Left ventricle myocardium inferior (tissue), 1 donor: ENCODE data around the gene STRN. TPM values are rescaled to one million over a fixed set of nuclear protein-coding genes. Genes with fewer than 3 reads are reported as not detected.

ENCODE experiments used
- DNase-seq: peaks from one replicate; pipeline ENCODE4 v3.0.0-alpha.2; 2020
- H3K27ac ChIP-seq: fragments of 200-600 bp; replicated peaks from 2 replicates; pipeline ENCODE4 v1.8.0; 2021
- H3K27me3 ChIP-seq: fragments of 200-600 bp; 2 replicates; pipeline ENCODE4 v1.8.0; 2021; ENCODE audit warnings: low read depth
- H3K36me3 ChIP-seq: fragments of 200-600 bp; 2 replicates; pipeline ENCODE4 v1.8.0; 2021
- H3K4me1 ChIP-seq: fragments of 200-600 bp; 2 replicates; pipeline ENCODE4 v1.8.0; 2021
- H3K4me3 ChIP-seq: fragments of 200-600 bp; 2 replicates; pipeline ENCODE4 v1.8.0; 2021; ENCODE audit warnings: mild to moderate bottlenecking, moderate library complexity
- H3K9me3 ChIP-seq: fragments of 200-600 bp; replicated peaks from 2 replicates; pipeline ENCODE4 v1.8.0; 2021
- intact Hi-C: fragments of 100-400 bp; cut with micrococcal nuclease; formaldehyde crosslinking; loops from one replicate; pipeline ENCODE4 v1.11.0; 2022
- total RNA-seq: library from RNA; stranded (reverse); fragmentation: NEBNext Ultra II Directional; extraction: Animal tissue kit (Norgen Biotek cat#: 25700); gene quantifications from one replicate; pipeline ENCODE4 v1.2.1, GENCODE V29; 2021
- TF ChIP-seq, protein P1 (sequence below): fragments of 200-600 bp; IDR thresholded peaks from 2 replicates; pipeline ENCODE4 v1.8.0; 2021; ENCODE audit warnings: antibody characterized with exemption, mild to moderate bottlenecking, borderline replicate concordance
- donor health status: DM: no; HTN: yes; CAD: no; lungs with severe emphysema.

Gene STRN
- total RNA-seq, 1 donor from 2014 or later: 55.2 TPM

DNA sequence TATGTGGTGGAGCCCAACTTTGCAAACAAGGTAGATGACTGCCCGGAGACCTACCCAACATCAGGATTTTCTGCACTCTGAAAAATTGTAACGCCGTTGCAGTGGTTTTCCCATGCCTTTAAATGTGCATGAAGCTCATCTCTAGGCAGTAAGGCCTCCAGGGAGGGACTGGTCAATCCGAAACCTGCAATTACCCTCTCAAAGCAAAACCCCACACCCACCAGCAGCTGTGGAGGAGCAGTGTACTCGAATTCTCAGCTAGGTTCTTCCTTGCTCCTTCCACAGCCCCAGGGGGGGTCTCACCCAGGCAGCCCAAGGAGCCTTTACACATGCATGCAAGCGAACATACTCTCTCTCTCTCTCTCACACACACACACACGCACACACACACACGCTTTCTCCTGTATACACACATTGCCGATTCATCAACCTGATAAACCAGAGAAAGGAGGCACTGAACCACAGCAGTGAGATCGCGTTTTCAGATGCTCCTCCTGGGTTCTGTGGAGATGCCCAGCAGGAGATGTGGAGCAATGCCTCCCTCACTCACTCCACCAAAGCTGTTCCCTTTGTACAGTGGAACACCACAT is 160.6 kb downstream of the STRN start:
- DNase-seq: no peak
- no peaks in the 10 kb centered on the region for H3K9me3 ChIP-seq
- TF ChIP-seq, protein P1, sequence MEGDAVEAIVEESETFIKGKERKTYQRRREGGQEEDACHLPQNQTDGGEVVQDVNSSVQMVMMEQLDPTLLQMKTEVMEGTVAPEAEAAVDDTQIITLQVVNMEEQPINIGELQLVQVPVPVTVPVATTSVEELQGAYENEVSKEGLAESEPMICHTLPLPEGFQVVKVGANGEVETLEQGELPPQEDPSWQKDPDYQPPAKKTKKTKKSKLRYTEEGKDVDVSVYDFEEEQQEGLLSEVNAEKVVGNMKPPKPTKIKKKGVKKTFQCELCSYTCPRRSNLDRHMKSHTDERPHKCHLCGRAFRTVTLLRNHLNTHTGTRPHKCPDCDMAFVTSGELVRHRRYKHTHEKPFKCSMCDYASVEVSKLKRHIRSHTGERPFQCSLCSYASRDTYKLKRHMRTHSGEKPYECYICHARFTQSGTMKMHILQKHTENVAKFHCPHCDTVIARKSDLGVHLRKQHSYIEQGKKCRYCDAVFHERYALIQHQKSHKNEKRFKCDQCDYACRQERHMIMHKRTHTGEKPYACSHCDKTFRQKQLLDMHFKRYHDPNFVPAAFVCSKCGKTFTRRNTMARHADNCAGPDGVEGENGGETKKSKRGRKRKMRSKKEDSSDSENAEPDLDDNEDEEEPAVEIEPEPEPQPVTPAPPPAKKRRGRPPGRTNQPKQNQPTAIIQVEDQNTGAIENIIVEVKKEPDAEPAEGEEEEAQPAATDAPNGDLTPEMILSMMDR: no peak

DNA sequence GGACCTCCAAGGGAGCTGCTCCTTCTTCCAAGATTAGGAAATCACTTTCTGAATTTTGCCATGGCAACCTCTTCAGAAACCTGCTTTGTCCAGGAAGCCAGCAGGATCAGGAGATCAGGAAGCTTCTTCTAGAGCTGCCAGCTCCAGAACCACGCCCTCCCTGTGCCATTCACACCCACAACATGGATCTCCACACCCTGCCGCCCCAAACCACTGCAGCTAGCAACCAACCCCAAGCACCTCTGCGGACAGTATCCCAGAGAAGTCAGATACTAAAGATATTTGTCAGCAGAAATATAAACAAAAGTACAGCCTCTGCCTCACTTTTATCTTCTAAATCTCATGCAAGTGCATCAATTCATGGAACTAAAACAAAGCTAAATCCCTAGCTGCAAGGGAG is 163.4 kb downstream of the STRN start:
- intact Hi-C loops: no loop called here
- peaks cover 17% of the 10 kb centered on the region for H3K27me3 ChIP-seq
- H3K36me3 ChIP-seq: no peaks in the 10 kb centered on the region
- no peak for DNase-seq
- no peak overlapping the region for H3K4me3 ChIP-seq
- no peak overlapping the region for H3K27ac ChIP-seq
- no peaks in the 10 kb centered on the region for H3K9me3 ChIP-seq
- no peaks in the 10 kb centered on the region for H3K4me1 ChIP-seq
- TF ChIP-seq, protein P1: no peak

More for the DNA sequence above, 160.6 kb downstream of the STRN start:
- Histone ChIP-seq H3K27ac (no peak overlapping the region), H3K4me3 (no peak overlapping the region), H3K27me3 (no peaks in the 10 kb centered on the region), H3K4me1 (no peaks in the 10 kb centered on the region), H3K36me3 (no peaks in the 10 kb centered on the region)
- intact Hi-C loops: no loop called here

DNA sequence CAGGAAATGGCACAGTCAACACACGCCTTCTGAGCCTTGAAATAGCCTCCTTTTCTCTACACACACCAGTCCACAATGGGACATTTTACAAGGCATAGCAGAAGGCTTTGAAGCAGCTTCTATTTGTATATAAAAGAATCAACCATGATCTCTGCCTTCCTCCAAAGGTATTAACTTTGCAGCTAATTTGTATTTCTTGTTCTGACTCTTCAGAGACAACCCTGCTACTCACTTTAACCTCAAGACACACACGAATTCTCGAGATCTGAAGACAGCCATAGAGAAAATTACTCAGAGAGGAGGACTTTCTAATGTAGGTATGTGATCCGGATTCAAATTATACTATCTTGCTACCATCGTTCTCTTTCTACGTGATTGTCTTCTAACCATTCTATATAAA is 165.2 kb downstream of the STRN start:
- H3K4me3 ChIP-seq: no peak overlapping the region
- no peak overlapping the region for H3K27ac ChIP-seq
- DNase-seq: no peak
- no peaks in the 10 kb centered on the region for H3K36me3 ChIP-seq
- peaks cover 27% of the 10 kb centered on the region for H3K27me3 ChIP-seq
- H3K4me1 ChIP-seq: no peaks in the 10 kb centered on the region
- H3K9me3 ChIP-seq: no peaks in the 10 kb centered on the region
- intact Hi-C loops: no loop called here
- TF ChIP-seq, protein P1: no peak

DNA sequence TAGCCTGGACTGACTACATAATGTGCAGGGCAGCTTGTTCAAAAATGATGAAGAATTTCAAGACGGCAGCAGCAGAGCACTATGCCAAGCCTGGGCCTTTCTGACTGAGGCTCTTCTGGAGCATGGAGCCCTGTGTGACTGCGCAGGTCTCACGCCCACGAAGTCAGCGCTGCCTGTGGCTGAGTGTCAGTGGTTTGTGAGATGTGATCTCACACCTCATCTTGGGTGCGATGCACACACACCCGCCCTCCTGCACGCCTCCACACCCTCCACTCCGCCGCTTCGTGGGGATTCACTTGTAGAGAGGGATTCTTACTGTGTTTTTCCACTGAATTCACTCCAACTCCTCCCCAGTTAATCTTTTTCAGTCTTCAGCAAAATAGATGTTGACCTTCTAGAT is 166.0 kb downstream of the STRN start:
- Histone ChIP-seq H3K36me3 (no peaks in the 10 kb centered on the region), H3K9me3 (no peaks in the 10 kb centered on the region), H3K4me3 (no peak overlapping the region), H3K4me1 (no peaks in the 10 kb centered on the region), H3K27ac (no peak overlapping the region), H3K27me3 (peaks cover 27% of the 10 kb centered on the region)
- DNase-seq: no peak
- TF ChIP-seq, protein P1: no peak
- intact Hi-C loops: no loop called here

DNA sequence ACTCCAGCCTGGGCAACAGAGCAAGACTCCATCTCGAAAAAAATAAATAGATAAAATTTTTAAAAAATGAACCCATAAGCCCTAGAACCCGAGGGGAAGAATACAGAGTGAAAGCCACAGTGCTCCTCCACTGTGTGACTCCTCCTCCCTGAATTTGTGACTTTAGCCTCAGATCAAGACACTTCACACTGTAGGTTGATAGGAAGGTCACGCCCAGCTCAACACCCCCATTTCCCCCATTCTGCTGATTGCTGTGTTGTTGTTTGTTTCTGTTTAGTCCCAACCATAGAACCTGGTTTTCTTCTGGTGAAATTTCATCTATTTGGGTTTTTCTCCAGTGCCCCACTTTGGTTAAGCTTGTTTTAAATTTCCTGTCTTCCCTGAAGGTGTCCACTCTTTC is 167.6 kb downstream of the STRN start:
- TF ChIP-seq, protein P1: no peak
- DNase-seq: no peak
- no peak overlapping the region for H3K27ac ChIP-seq
- intact Hi-C loops: no loop called here
- H3K4me1 ChIP-seq: no peaks in the 10 kb centered on the region
- H3K27me3 ChIP-seq: peaks cover 27% of the 10 kb centered on the region
- H3K4me3 ChIP-seq: no peak overlapping the region
- no peaks in the 10 kb centered on the region for H3K36me3 ChIP-seq
- H3K9me3 ChIP-seq: no peaks in the 10 kb centered on the region
